ENCODE measurements around the gene SSR1. TPM values are rescaled to one million over a fixed set of nuclear protein-coding genes. Genes with fewer than 3 reads are reported as not detected.

Gene SSR1
- total RNA-seq, 3 donors from 2014 or later (not counting 1 experiment from before 2014, with no cell fraction given): 82.8 to 97.6 (median 93.1) TPM

GRCh38 chr6:7343546-7344475, 30.8 kb upstream of the SSR1 start:
- Mint-ChIP-seq H3K36me3 (no peaks in the 10 kb centered on the region), H3K4me3 (peak overlapping the region; percentile 50), H3K9me3 (no peaks in the 10 kb centered on the region), H3K4me1 (peaks cover 0 to 6% of the 10 kb centered on the region in 2 donors), H3K27ac (no peak overlapping the region), H3K27me3 (ENCODE audit: low read depth in 2 of 2) (peaks cover 12 to 16% of the 10 kb centered on the region in 2 donors)
- Histone ChIP-seq H3K4me3 (ENCODE audit: low read length) (no peak overlapping the region), H3K27me3 (ENCODE audit: control insufficient read depth, insufficient read depth, low read length) (no peaks in the 10 kb centered on the region), H3K36me3 (ENCODE audit: control insufficient read depth, insufficient read depth, low read length) (no peaks in the 10 kb centered on the region), H3K9me3 (ENCODE audit: control insufficient read depth, insufficient read depth, low read length) (no peaks in the 10 kb centered on the region), H3K4me1 (ENCODE audit: control insufficient read depth, insufficient read depth, low read length) (no peaks in the 10 kb centered on the region), H3K27ac (ENCODE audit: low read length) (no peak overlapping the region)
- DNase-seq (no peak), ATAC-seq (no peak)
- intact Hi-C loops (cut with micrococcal nuclease): no loop called here
- TF ChIP-seq, protein P1, sequence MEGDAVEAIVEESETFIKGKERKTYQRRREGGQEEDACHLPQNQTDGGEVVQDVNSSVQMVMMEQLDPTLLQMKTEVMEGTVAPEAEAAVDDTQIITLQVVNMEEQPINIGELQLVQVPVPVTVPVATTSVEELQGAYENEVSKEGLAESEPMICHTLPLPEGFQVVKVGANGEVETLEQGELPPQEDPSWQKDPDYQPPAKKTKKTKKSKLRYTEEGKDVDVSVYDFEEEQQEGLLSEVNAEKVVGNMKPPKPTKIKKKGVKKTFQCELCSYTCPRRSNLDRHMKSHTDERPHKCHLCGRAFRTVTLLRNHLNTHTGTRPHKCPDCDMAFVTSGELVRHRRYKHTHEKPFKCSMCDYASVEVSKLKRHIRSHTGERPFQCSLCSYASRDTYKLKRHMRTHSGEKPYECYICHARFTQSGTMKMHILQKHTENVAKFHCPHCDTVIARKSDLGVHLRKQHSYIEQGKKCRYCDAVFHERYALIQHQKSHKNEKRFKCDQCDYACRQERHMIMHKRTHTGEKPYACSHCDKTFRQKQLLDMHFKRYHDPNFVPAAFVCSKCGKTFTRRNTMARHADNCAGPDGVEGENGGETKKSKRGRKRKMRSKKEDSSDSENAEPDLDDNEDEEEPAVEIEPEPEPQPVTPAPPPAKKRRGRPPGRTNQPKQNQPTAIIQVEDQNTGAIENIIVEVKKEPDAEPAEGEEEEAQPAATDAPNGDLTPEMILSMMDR (IDR thresholded peaks at IDR 0.05): no peak
- WGBS (ENCODE audit: insufficient coverage): 94% methylated on average over 29 of the region's 29 CpGs

- Histone ChIP-seq H3K27me3 (ENCODE audit: control insufficient read depth, insufficient read depth, low read length) (no peaks in the 10 kb centered on the region), H3K9me3 (ENCODE audit: control insufficient read depth, insufficient read depth, low read length) (no peaks in the 10 kb centered on the region), H3K36me3 (ENCODE audit: control insufficient read depth, insufficient read depth, low read length) (no peaks in the 10 kb centered on the region), H3K4me3 (ENCODE audit: low read length) (no peak overlapping the region), H3K27ac (ENCODE audit: low read length) (no peak overlapping the region), H3K4me1 (ENCODE audit: control insufficient read depth, insufficient read depth, low read length) (no peaks in the 10 kb centered on the region)
- peaks cover 10 to 20% of the 10 kb centered on the region in 2 donors for H3K27me3 Mint-ChIP-seq (ENCODE audit: low read depth in 2 of 2)
- no peaks in the 10 kb centered on the region for H3K9me3 Mint-ChIP-seq
- no peak for DNase-seq
- intact Hi-C loops (cut with micrococcal nuclease): no loop called here
- TF ChIP-seq, protein P1 (IDR thresholded peaks at IDR 0.05): no peak
- WGBS (ENCODE audit: insufficient coverage): 81% methylated on average over 9 of the region's 9 CpGs
- ATAC-seq: peak in 1 of 3 donors; percentile 44
- no peak overlapping the region for H3K4me3 Mint-ChIP-seq
- no peaks in the 10 kb centered on the region for H3K36me3 Mint-ChIP-seq
- peaks cover 0 to 6% of the 10 kb centered on the region in 2 donors for H3K4me1 Mint-ChIP-seq
- H3K27ac Mint-ChIP-seq: no peak overlapping the region
These were observed 29.2 kb upstream of the SSR1 start for GRCh38 chr6:7341989-7342742.

GRCh38 chr6:7341271-7341670, 28.3 kb upstream of the SSR1 start:
- no peaks in the 10 kb centered on the region for H3K27me3 ChIP-seq (ENCODE audit: control insufficient read depth, insufficient read depth, low read length)
- WGBS (ENCODE audit: insufficient coverage): 95% methylated on average over 3 of the region's 3 CpGs
- no peak for ATAC-seq
- H3K27ac Mint-ChIP-seq: no peak overlapping the region
- H3K27ac ChIP-seq (ENCODE audit: low read length): no peak overlapping the region
- TF ChIP-seq, protein P1 (IDR thresholded peaks at IDR 0.05): no peak
- H3K4me1 ChIP-seq (ENCODE audit: control insufficient read depth, insufficient read depth, low read length): no peaks in the 10 kb centered on the region
- no peaks in the 10 kb centered on the region for H3K36me3 ChIP-seq (ENCODE audit: control insufficient read depth, insufficient read depth, low read length)
- no peaks in the 10 kb centered on the region for H3K9me3 Mint-ChIP-seq
- H3K4me3 ChIP-seq (ENCODE audit: low read length): no peak overlapping the region
- no peak overlapping the region for H3K4me3 Mint-ChIP-seq
- intact Hi-C loops (cut with micrococcal nuclease): no loop called here
- H3K36me3 Mint-ChIP-seq: no peaks in the 10 kb centered on the region
- peaks cover 0 to 6% of the 10 kb centered on the region in 2 donors for H3K4me1 Mint-ChIP-seq
- no peak for DNase-seq
- H3K27me3 Mint-ChIP-seq (ENCODE audit: low read depth in 2 of 2): peaks cover 10 to 20% of the 10 kb centered on the region in 2 donors
- H3K9me3 ChIP-seq (ENCODE audit: control insufficient read depth, insufficient read depth, low read length): no peaks in the 10 kb centered on the region

All from natural killer cell (primary cell).